GM18519 (cell line): ENCODE measurements around the gene CCDC28B.

Experiments
- ATAC-seq: cut with Tn5 transposase; IDR thresholded peaks from one replicate; pipeline ENCODE4 v1.9.1; 2021; ENCODE audit warnings: mild to moderate bottlenecking, moderate library complexity; ENCODE audit not compliant: unreplicated experiment, low FRiP score

The CCDC28B gene

DNA sequence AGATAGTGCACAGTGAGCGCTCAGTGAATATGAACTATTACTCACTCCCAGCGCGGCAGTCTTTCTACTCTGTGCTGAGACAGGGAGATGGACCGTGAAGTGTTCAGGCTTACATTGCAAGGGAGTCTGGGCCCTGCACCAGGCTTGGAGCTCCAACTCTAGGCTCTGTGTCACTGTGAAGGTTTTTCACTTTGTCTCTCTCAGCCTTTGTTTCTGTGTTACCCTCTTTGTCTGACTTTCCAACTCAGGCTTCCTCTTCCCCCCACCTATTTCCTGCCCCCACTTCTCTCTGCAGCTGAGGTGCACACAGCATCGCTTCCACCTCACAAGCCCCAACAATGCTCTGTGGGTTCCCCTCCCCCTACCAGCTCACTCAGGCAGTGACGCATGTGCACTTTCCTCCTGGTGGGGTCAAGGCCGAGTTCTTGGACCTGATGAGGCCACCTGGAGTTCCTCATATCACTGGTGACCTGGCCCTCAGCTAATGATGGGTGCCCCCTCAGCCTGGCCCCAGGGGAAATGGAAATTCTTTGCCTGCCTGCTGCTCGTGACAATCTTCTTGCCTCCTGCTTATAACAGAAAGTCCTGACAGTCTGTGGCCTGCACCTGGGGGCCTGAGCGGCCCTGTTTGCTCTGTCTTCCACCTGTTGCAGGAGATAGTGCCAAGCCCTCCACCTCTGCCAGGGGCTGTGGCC is 49.6 kb downstream of the CCDC28B start:
- ATAC-seq, result no peak

DNA sequence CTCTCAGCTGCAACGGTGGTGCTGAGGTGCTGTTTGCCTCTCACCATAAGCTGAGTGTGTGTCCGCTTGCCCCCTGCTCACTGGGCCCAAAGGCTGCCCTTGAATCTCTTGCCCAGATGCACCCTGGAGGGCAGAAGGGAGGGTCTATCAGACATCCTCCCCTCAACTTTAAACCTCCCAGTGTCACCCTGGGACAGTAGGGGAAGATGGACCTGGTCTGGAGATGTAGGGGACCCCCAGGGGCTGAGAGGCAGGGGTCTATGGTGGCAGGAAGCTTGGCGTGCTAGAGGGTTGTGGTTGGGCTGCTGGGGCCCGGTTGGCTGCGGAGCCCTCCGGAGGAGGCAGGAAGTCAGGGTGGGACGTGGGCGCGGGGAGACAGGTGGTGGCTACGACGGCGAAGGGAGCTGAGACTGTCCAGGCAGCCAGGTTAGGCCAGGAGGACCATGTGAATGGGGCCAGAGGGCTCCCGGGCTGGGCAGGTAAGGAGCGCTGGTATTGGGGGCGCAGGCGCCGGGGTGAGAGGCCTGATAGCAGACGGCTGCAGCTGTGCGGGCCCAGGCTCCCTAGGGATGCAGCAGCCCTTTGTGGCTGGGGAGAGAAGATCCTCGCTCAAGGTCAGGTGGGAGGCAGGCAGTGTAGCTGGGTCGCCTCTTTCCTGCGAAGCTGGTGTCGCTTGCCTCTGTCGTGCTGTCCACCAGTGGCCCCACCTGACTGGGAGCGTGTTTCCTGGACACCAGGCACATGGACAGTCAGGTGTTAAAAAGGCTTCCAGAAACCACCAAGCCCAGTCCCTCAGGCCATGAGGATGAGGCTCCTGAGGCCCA is 50.7 kb downstream of the CCDC28B start, which contains the start of gene LCK:
Gene LCK, plus strand, starts transcription at position 373 of the 824 bp plus-strand sequence. CDS start 23,065 bp downstream, outside the sequence.
- no peak for ATAC-seq
